Erythroblast (primary cell): ENCODE results near the gene PIANP.
"Not testable (repeated sequence)": the region's sequence is repeated elsewhere in the genome, so short reads cannot be mapped to it uniquely, and the experiment has no call there.

Experiments
- GATA1 ChIP-seq: IDR thresholded peaks from 2 replicates; pipeline ENCODE4 v1.6.1; 2011; ENCODE audit warnings: low read depth, mild to moderate bottlenecking, control low read depth, low read length, moderate library complexity
- POLR2A ChIP-seq: IDR thresholded peaks from 2 replicates; pipeline ENCODE4 v1.6.1; 2011; ENCODE audit warnings: mild to moderate bottlenecking, low read length

GRCh38 chr12:6716031-6716873, 15.6 kb upstream of the PIANP start:
- TF ChIP-seq POLR2A, GATA1: not testable (repeated sequence)
